RPMI7951 (cell line): Measurements from ENCODE around the gene PTPRN2. TPM values are rescaled to one million over a fixed set of nuclear protein-coding genes. Genes with fewer than 3 reads are reported as not detected.

Experiments used
- DNase-seq: peaks from one replicate; pipeline ENCODE4 v3.0.0-alpha.2; 2012; ENCODE audit warnings: low read depth
- total RNA-seq: library from RNA; depleted of rRNA; stranded (reverse); fragments of >200 nt; shearing (Covaris generic); gene quantifications from 2 replicates; pipeline ENCODE4 v1.2.3, GENCODE V29; 2014

Gene PTPRN2
- total RNA-seq, 1 experiment from 2014 or later: 9.0 TPM

DNA sequence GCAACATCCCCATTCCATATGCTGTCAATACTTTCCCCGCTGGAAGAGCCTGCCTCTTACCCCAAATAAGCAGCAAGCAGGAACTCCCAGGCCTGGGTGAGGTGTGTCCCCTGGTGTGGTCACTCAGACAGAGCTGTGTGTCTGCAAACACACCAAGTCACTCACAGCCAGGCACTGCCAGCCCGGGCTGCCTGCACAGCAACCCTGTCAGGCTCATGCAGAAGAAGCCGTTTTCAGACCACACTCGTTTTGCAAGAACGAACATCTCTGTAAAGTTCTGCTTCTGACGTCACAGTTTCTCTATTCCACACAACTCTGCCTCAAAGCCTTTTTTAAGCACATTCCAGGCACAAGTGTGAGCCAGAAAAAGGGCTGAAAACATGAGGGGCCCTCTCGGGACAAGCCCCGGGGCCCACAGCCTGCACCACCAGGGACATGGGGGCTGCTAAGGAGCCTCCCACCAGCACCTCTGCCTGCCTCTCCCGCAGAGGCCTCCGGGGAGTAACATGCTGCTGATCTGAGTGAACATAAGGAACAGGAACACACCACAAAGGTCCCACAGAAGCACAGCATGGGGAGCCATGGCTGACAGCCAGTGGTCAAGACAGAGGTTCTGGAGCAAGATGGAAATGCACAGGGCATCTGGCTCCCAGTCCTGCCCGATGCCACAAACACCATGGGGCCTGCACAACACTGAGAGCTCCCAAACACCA, 11.4 kb downstream of the PTPRN2 start:
- DNase-seq: no peak

DNA sequence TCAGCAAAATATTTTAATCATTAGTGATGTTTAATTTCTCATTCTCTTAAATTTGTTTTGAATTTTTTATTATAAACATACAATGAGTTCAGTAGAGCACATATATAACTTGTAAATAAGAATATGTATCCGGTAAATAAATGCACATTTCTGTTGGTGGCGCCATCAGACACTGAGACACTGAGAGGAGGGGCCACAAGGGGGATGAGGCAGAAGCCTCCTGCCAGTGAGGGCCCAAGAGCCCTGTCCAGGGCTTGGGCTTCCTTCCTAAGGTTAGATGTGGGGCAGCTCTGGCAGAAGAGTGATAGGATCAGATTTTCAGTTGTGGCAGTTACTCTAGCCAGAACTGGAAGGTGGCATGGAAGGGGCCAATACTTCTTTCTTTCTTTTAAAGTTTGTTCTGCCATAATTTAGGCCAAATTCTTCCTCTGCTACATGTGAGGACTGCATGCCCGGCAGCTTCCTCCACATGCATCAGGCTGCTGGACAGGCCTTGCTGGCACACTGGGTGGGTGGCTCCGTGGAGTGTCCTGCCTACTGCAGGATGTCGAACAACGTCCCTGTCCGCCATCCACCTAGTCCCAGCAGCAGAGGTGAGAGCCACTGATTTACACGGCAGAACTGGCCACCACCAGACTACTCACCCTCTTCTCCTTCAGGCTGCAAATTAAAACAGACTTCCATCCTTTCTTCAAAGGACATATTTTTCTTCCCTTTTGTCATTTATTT, 13.2 kb downstream of the PTPRN2 start:
- no peak for DNase-seq

DNA sequence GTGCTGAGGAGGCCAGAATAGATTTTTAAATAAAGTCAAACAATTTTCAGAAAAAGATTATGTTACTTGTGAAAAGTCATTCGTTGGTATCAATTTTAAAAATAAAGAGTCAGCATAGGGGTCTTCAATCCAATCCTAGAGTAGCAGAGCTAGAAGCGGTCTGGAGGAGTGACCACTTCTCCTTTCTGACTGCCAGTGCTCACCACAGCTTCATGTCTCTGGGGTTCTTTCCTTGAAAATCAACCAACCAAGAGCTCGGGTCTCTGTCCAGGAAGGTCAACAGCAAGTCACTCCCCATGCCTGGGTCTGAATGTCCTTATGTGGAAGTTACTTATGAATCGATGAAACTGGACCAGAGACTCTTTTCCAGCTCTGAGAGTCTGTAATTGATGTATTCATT, 14.3 kb downstream of the PTPRN2 start:
- DNase-seq: no peak

DNA sequence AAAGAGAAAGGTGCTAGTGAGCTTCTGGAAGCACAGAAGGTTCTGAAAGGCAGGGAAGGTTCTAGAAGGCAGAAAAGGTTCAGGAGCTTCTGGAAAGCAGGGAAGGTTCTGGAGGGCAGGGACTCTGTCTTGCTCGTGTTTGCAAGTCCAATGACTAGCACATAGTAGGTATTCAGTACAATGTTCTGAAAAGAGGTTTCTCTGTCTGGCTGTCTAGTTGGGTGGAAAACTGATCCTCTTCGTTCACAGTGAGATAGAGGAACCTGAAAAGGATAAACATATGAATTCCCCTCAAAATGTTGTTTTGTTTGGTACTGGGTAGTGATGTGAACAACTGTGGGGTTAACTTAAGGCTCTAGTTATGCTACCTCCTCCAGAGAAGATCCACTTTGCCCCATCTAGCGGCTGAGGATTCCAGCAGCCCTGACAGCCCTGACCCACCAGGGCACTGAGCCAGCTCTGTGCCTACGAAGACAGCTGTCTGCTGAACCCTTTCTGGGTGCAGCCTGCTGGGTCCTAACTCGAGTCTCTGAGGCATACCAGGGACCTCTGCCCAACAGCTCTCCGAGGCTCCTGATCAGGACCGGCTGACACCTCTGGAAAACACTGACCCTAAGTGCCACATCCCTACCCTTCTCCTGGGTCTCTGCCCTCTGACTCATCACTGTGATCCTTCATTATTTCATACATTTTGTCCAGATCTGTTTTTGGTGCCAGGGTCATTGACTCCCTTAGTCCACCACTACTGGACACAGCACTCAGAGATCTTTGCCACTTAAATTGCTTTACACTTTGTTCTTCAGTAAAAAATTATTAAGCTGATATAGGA, 15.4 kb downstream of the PTPRN2 start:
- peak; percentile 14 for DNase-seq

DNA sequence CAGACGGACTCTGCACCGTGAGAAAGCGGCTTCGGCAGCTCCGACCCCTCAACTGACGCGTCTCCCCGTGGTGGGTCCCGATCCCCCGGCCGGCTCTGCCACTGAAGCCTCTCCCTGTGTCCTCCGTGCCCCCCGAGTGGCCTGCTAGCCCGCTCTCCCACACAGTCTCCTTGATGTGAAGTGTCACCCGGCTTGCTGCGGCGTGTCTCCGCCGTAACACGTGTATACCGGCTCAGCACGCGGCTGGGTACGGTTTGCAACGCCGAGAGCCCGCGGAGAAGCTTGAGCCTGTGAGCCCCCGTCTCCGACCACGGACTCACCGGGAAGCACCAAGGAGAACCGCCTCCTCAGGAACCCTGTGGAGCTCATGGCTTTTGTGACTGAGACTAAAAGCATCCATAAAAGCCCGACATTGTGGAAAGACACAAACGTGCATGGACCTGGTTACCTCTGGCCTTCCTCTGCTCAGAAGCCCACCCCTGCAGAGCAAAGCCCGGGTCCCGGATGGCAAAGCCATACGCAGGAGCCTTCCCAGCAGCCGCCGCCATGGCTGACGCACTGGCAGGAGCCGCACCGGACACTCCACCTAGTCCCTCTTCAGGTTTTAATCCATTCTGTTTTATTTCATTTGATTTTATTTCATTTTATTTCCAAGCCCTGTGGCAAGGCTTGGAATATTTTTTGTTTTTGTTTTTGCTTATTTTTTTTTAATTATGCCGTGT, 17.0 kb downstream of the PTPRN2 start:
- DNase-seq: no peak

DNA sequence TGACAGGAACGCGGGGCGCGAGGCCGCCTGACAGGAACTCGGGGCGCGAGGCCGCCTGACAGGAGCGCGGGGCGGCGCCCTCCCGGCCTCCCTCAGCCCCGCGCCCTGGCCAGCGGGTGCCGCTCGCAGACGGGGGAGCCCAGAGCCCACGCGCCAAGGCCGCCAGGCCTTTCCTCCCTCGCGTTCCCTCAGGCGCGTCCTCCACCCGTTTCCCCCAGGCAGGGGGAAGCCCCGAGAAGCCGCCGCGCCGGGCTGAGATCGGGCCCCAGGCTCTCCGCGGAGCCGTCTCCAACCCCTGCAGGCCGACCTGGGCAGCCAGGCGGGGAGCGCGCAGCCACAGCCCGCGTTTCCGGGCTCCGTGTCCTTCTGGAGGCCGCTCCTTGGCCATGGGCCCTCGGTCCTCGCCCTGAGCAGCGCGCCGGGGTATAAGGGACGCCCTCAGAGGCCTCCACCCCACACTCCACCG, 17.7 kb downstream of the PTPRN2 start:
- no peak for DNase-seq

DNA sequence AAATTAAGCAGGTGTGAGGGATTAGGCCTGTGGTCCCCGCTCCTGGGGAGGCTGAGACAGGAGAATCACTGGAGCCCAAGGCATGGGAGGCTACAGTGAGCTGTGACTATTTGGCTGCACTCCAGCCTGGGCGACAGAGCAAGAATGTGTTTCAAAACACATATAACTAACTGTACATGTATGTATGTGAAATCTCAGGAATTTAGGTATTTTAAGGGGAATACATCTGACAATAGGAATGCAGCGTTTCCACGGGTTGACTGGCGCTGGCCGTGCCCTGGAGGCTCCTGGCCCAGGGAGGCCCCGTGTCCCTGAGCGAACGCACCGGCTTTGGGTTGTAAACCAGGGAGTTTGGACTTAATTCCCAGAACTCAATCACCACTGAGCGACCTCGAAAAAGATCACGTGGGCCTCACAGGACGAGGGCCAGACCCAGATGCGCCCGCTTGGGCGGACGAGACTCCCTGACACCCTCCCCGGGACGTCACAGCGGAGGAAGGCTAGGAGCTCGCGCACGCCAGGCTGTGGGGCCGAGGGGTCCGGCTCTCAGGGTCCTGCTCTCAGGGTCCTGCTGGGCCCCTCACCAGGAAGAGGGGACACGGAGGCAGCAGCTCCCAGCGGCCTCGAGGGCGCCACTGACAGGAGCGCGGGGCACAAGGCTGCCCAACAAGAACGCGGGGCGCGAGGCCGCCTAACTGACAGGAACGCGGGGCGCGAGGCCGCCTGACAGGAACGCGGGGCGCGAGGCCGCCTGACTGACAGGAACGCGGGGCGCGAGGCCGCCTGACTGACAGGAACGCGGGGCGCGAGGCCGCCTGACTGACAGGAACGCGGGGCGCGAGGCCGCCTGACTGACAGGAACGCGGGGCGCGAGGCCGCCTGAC, 18.4 kb downstream of the PTPRN2 start:
- DNase-seq: no peak

DNA sequence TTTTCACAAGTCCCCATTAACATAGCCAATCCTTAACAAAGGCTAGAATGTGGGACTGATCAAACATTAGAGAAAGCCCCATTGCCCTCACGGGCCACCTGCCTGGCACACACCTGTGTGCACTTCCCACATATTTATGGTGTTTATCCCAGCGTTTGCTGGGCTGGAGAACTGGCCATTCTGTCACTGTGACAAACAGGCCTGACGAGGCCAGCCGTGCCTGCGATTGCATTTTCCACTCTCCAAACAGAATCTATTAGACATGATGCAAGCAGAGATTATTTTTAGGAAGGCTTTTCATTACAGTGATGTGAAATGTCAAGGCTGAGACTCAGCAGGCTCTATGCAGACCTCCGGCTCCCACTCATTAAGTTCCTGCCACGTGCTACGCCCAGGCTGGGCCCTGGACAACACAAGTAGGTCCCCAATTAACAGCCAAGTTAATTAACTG, 20.4 kb downstream of the PTPRN2 start:
- DNase-seq: no peak

DNA sequence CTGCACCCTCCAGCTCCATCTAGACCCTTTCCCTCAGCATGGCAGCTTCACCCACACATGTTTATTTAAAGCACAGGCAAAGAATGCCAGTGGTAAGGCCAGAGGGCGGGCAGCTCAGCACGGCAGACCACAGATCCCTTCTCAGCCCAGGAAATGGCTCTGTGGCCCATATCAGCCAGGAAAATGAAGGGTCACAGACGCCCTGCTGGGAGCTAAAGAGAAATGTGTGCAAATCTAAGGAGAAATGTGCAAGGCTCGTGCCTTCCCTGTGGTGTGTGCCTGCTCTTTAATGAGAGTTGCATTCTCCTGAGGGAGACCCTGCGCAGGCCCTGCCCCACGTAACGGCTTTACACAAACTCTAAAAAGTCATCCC, 23.0 kb downstream of the PTPRN2 start:
- no peak for DNase-seq

DNA sequence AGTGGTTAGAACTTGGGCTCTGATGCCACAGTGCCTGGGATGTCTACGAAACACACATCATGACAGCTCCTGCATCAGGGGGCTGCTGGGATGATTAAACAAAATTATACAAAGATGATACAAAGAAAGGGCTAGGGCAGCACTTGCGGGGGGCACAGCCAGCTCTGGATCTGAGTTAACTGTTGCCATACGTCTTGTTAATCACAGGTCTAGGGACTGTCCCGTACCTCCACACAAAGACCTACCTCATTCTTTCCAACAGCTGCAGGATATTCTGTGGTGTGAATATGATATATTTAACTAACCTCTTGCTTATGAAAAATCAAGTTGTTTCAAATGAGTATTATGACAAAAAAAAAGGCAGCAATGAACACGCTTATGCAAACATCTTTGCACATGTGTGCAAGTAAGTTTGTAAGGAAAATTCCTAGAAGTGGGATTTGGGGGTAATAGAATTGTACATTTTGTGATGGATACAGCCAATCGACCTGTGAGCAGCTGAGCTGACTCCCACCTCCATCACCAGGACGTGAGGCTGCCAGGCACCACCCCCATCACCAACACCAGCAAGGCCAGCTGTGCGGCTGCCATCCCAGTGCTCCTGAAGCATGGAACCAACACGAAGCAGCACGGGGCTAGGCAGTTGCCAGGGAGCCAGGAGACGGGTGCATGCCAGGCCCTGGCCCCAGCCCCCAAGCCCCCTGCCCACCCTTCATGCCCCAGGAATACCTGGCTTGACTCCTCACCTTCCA, 23.5 kb downstream of the PTPRN2 start:
- DNase-seq: no peak

DNA sequence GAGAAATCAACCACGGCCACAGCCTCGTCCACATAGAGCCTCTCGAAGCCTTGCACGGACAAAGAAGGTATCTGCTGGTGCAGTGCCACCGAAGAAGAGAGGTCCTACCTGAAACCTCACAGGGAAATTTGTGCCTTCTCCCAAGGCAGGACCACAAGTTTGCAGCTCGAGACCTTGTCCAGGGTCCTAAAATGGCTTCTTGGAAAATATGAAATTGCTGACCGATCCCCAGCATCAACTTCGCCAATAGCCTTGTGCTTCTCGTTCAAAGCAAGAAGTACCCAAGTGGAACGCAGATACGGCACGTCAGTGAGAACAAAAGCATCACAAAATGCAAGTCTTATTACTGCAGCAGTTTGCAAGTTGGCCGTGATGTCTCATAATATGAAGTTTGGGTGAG, 24.6 kb downstream of the PTPRN2 start:
- no peak for DNase-seq

DNA sequence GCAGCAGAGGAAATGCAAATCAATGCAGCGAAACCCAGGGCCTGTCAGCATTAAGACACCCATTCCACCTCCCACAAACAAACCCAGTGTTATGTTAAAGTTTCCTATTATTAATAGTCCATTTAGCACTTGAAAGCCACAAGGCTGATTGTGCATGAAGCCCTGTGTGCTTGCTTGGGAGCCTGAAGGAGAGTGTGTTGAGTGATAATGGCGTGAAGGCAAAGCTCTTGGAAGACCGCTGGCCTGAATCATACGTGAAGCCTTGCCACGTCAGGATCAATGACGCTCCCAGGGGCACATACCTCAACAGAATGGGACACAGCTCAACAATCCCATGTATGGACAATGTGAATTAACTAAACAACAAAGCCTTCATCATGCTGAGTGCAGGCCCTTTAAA, 25.1 kb downstream of the PTPRN2 start:
- DNase-seq: no peak

DNA sequence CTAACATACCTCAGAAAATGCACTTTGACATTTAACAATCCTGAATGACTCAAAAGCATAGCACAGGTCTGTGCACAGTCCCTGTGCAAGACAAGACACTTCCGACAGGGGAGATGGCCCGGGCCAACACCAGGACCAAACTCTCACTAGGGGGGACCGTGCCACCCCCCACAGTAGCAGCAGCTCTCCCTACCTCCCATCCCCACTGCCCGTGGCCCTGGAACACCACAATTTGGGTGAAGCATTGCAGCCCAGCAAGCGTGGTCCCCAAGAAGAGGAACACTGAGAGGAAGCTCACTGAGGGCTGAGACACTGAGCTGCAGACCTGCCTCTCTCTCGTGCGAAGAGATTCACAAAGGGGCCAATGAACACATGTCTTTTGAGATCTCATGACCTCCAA, 26.0 kb downstream of the PTPRN2 start:
- no peak for DNase-seq

DNA sequence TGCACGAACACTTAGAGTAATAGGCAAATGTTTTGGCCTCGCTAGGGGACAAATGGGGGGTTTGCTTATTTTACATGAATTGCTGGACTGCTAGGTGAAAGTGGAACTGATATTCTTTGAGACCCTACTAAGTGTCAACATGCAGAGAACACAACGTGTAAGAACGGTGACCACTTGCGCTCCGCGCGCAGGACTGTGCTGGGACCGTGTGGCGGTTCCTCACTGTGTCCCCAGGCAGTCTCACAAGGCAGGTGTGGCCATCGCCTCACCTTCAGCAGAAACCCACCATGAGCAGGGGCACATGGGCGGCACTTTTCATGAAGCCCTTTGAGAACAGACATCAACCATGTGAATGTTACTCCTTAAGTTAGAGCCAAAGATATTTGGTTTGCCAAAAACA, 27.2 kb downstream of the PTPRN2 start:
- DNase-seq: no peak

DNA sequence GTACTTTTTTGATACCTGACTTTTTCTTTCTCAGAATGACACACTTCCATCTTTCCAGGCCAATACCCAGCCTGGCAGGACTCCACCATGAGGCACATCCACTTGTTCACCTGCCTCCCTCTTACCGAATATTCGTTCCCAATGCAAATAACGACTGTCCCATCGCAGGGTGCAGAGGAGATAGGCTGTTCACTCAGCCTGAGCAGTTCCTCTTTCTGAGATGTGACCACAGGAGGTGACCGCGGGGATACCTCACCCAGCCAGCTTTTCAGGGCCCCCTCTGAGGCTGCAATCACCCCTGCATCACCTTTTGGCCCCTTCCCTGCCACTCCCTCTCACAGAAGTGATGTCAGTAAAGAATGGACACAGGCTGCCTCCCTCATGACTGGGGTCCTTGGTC, 28.3 kb downstream of the PTPRN2 start:
- DNase-seq: no peak

DNA sequence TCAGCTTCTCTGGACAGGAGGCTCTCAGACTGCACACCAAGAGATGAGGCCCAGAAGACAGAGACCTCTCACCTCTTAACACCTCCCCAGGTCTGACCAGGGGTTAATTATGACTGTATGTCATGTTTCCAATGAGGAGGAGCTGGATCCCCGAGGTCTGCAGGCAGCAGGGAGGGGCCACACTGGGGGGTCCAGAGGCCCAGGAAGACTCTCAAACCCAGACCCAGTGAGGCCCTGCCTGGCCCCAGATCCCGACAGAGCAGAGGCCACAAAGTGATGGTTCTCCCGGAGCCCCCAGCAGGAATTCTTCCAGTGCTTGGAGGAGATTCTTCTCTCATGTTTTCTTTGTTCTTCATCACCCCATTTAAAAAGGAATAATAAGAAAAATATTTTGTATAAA, 28.8 kb downstream of the PTPRN2 start:
- DNase-seq: no peak

DNA sequence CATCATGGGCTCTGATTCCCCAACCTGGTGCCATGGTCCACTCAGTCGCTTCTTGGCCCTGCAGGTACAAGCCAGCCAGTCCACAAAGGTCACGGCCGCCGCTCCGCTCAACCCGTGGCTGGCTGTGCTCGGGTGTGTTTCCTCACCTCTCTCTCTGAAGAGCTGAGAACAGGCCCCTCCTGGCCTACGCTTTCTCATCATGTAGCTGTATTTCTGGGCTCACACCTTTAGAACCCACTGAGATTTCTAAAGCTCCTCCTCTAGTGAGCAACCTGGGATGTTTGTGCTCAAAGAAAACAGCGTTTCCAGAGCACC, 30.2 kb downstream of the PTPRN2 start:
- no peak for DNase-seq

DNA sequence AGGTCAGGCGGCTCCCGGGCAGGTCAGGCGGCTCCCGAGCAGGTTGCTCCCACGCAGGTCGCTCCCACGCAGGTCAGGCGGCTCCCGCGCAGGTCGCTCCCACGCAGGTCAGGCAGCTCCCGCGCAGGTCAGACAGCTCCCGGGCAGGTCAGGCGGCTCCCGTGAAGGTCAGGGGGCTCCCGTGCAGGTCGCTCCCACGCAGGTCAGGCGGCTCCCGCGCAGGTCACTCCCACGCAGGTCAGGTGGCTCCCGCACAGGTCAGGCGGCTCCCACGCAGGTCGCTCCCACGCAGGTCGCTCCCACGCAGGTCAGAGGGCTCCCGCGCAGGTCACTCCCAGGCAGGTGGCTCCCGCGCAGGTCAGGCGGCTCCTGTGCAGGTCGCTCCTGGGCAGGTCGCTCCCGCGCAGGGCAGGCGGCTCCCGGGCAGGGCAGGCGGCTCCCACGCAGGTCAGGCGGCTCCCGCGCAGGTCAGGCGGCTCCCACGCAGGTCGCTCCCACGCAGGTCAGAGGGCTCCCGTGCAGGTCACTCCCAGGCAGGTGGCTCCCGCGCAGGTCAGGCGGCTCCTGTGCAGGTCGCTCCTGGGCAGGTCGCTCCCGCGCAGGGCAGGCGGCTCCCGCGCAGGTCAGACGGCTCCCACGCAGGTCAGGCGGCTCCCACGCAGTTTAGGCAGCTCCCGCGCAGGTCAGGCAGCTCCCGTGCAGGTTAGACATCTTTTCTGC, 30.7 kb downstream of the PTPRN2 start:
- DNase-seq: no peak

DNA sequence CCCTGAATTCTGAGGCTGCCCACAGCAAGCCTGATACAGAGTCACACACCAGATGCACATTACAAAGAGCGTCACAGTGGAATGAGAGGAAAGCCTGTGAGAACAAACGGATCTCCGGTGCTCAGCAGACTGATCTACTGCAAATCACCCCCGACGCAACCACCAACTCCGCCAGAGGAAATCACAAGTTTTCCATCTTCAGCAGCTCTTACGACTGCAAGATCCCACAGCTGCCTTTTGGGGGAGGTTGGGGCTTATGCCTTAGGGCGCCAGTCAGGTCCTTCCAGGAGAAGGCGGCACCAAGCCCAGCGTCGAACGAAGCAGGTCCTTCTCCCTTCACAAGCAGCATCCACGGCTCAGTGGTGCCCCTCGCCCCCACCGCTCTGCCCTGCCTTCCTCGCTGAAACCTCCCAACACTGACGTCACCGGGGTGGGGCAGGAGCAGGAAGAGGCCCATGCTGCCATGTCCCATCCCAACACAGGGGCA, 32.5 kb downstream of the PTPRN2 start:
- DNase-seq: no peak
